Astrocyte (in vitro differentiated cells and primary cell): Measurements from ENCODE around the gene VPS13C. TPM values are rescaled to one million over a fixed set of nuclear protein-coding genes. Genes with fewer than 3 reads are reported as not detected.

Experiments
- DNase-seq: peaks from one replicate; pipeline ENCODE4 v3.0.0-alpha.2; 2010; ENCODE audit warnings: low read depth
- FAIRE-seq: peaks from 2 replicates; lab custom pipeline; 2011; peaks lifted over from hg19 to GRCh38; lab: Jason Lieb, UNC
- H2AFZ ChIP-seq: 2 replicates; pipeline ENCODE4 v1.6.0; 2012; ENCODE audit warnings: low read depth, low read length, inconsistent platforms
- H3K27ac ChIP-seq: 2 replicates; pipeline ENCODE4 v1.5.1; 2011; ENCODE audit warnings: low read depth, low read length, inconsistent platforms
- H3K27me3 ChIP-seq: 2 replicates; pipeline ENCODE4 v1.6.0; 2011; ENCODE audit warnings: low read length, inconsistent platforms; ENCODE audit not compliant: insufficient read depth
- H3K36me3 ChIP-seq: 2 replicates; pipeline ENCODE4 v1.5.1; 2011; ENCODE audit warnings: low read length, inconsistent platforms; ENCODE audit not compliant: insufficient read depth
- H3K4me1 ChIP-seq: 2 replicates; pipeline ENCODE4 v1.5.1; 2011; ENCODE audit warnings: low read length, inconsistent platforms; ENCODE audit not compliant: insufficient read depth
- H3K4me2 ChIP-seq: 2 replicates; pipeline ENCODE4 v1.6.0; 2012; ENCODE audit warnings: low read length, inconsistent platforms
- H3K4me3 ChIP-seq: 2 replicates; pipeline ENCODE4 v1.5.1; 2011; ENCODE audit warnings: low read depth, mild to moderate bottlenecking, low read length, inconsistent platforms; ENCODE audit not compliant: insufficient read depth
- H3K79me2 ChIP-seq: 2 replicates; pipeline ENCODE4 v1.6.0; 2012; ENCODE audit warnings: mild to moderate bottlenecking, low read length, inconsistent platforms; ENCODE audit not compliant: insufficient read depth
- H3K9ac ChIP-seq: 2 replicates; pipeline ENCODE4 v1.6.0; 2012; ENCODE audit warnings: mild to moderate bottlenecking, low read length, inconsistent platforms
- H3K9me3 ChIP-seq: 2 replicates; pipeline ENCODE4 v1.5.1; 2012; ENCODE audit warnings: low read depth, mild to moderate bottlenecking, low read length, inconsistent platforms; ENCODE audit not compliant: insufficient read depth
- H4K20me1 ChIP-seq: 2 replicates; pipeline ENCODE4 v1.6.0; 2012; ENCODE audit warnings: low read length, inconsistent platforms; ENCODE audit not compliant: insufficient read depth
- H3K27ac Mint-ChIP-seq: one replicate; pipeline ENCODE4 v1.8.0; 2021; ENCODE audit warnings: mild to moderate bottlenecking, mixed read lengths; ENCODE audit not compliant: unreplicated experiment
- H3K27me3 Mint-ChIP-seq: one replicate; pipeline ENCODE4 v1.8.0; 2021; ENCODE audit warnings: low read depth, mixed read lengths; ENCODE audit not compliant: unreplicated experiment
- H3K36me3 Mint-ChIP-seq: one replicate; pipeline ENCODE4 v1.8.0; 2021; ENCODE audit warnings: low read depth, mixed read lengths; ENCODE audit not compliant: unreplicated experiment
- H3K4me1 Mint-ChIP-seq: one replicate; pipeline ENCODE4 v1.8.0; 2021; ENCODE audit warnings: low read depth, mixed read lengths; ENCODE audit not compliant: unreplicated experiment
- H3K4me3 Mint-ChIP-seq: one replicate; pipeline ENCODE4 v1.8.0; 2021; ENCODE audit warnings: mild to moderate bottlenecking, moderate library complexity, mixed read lengths; ENCODE audit not compliant: unreplicated experiment
- H3K9me3 Mint-ChIP-seq: one replicate; pipeline ENCODE4 v1.8.0; 2021; ENCODE audit warnings: mild to moderate bottlenecking, mixed read lengths; ENCODE audit not compliant: unreplicated experiment
- CTCF ChIP-seq: IDR thresholded peaks from 2 replicates; pipeline ENCODE4 v1.5.1; 2011; ENCODE audit warnings: low read depth, mild to moderate bottlenecking, inconsistent platforms, low read length, moderate library complexity; ENCODE audit not compliant: insufficient read depth
- EZH2 ChIP-seq: IDR thresholded peaks from 2 replicates; pipeline ENCODE4 v1.6.1; 2012; ENCODE audit warnings: mild to moderate bottlenecking, low read length, inconsistent platforms; ENCODE audit not compliant: insufficient read depth
- total RNA-seq: library from RNA; stranded (reverse); gene quantifications from 2 replicates; pipeline ENCODE4 v1.2.1, GENCODE V29; 2021

VPS13C gene
- total RNA-seq, 1 donor from 2014 or later, result 35.4 TPM

- Mint-ChIP-seq H3K27me3 (no peaks in the 10 kb centered on the region), H3K9me3 (no peaks in the 10 kb centered on the region), H3K4me3 (no peak overlapping the region), H3K27ac (no peak overlapping the region), H3K4me1 (no peaks in the 10 kb centered on the region), H3K36me3 (no peaks in the 10 kb centered on the region)
- H3K4me1 ChIP-seq, result no peaks in the 10 kb centered on the region
- no peaks in the 10 kb centered on the region for H3K79me2 ChIP-seq
- DNase-seq (no peak), FAIRE-seq (no peak)
- H4K20me1 ChIP-seq, result no peaks in the 10 kb centered on the region
- H3K9me3 ChIP-seq, result no peaks in the 10 kb centered on the region
- no peak overlapping the region for H3K4me3 ChIP-seq
- TF ChIP-seq CTCF (peak; percentile 41), EZH2 (no peak)
- no peaks in the 10 kb centered on the region for H3K27me3 ChIP-seq
- no peak overlapping the region for H3K4me2 ChIP-seq
- no peak overlapping the region for H2AFZ ChIP-seq
- no peak overlapping the region for H3K27ac ChIP-seq
- no peaks in the 10 kb centered on the region for H3K36me3 ChIP-seq
- no peak overlapping the region for H3K9ac ChIP-seq
These were observed 188.2 kb downstream of the VPS13C start for GRCh38 chr15:61871926-61872522.

GRCh38 chr15:61869656-61870055 lies 190.6 kb downstream of the VPS13C start:
- no peaks in the 10 kb centered on the region for H3K36me3 ChIP-seq
- Mint-ChIP-seq H3K4me1 (no peaks in the 10 kb centered on the region), H3K36me3 (no peaks in the 10 kb centered on the region), H3K27ac (no peak overlapping the region), H3K27me3 (no peaks in the 10 kb centered on the region), H3K4me3 (no peak overlapping the region), H3K9me3 (no peaks in the 10 kb centered on the region)
- H3K4me2 ChIP-seq, result no peak overlapping the region
- no peaks in the 10 kb centered on the region for H3K79me2 ChIP-seq
- H3K27me3 ChIP-seq, result no peaks in the 10 kb centered on the region
- no peak overlapping the region for H3K9ac ChIP-seq
- DNase-seq, result no peak
- no peaks in the 10 kb centered on the region for H4K20me1 ChIP-seq
- no peak overlapping the region for H2AFZ ChIP-seq
- TF ChIP-seq EZH2, result no peak
- no peak for TF ChIP-seq CTCF
- no peaks in the 10 kb centered on the region for H3K4me1 ChIP-seq
- no peaks in the 10 kb centered on the region for H3K9me3 ChIP-seq
- no peak for FAIRE-seq
- no peak overlapping the region for H3K27ac ChIP-seq
- no peak overlapping the region for H3K4me3 ChIP-seq

GRCh38 chr15:61861962-61862361 lies 198.3 kb downstream of the VPS13C start:
- FAIRE-seq (no peak), DNase-seq (no peak)
- no peak overlapping the region for H3K4me3 Mint-ChIP-seq
- Histone ChIP-seq H3K4me1 (no peaks in the 10 kb centered on the region), H3K4me3 (no peak overlapping the region), H2AFZ (no peak overlapping the region), H3K4me2 (no peak overlapping the region), H3K9ac (no peak overlapping the region), H3K27me3 (no peaks in the 10 kb centered on the region), H3K36me3 (no peaks in the 10 kb centered on the region), H3K9me3 (no peaks in the 10 kb centered on the region), H3K79me2 (no peaks in the 10 kb centered on the region), H3K27ac (no peak overlapping the region), H4K20me1 (no peaks in the 10 kb centered on the region)
- H3K4me1 Mint-ChIP-seq, result no peaks in the 10 kb centered on the region
- no peak for TF ChIP-seq CTCF
- H3K36me3 Mint-ChIP-seq, result no peaks in the 10 kb centered on the region
- no peaks in the 10 kb centered on the region for H3K27me3 Mint-ChIP-seq
- H3K9me3 Mint-ChIP-seq, result no peaks in the 10 kb centered on the region
- H3K27ac Mint-ChIP-seq, result no peak overlapping the region
